Measurements from ENCODE around the gene DPP10. TPM values are rescaled to one million over a fixed set of nuclear protein-coding genes. Genes with fewer than 3 reads are reported as not detected.

Gene DPP10
- total RNA-seq, 2 donors from 2014 or later, result 3.1 to 11.2 TPM

- H3K4me3 ChIP-seq, result no peak overlapping the region
- no peaks in the 10 kb centered on the region for H3K9me3 ChIP-seq
- DNase-seq (no peak), ATAC-seq (no peak)
- intact Hi-C loops (cut with DNase I), result no loop called here
- TF ChIP-seq CTCF (IDR thresholded peaks at IDR 0.05) (no peak), POLR2A (IDR thresholded peaks at IDR 0.05) (no peak)
- no peak overlapping the region for H3K27ac ChIP-seq
- no peaks in the 10 kb centered on the region for H3K36me3 ChIP-seq (replicated peaks in 1 of 2; ENCODE audit: insufficient read depth in 1 of 2, low read depth in 2 of 2)
- no peaks in the 10 kb centered on the region for H3K4me1 ChIP-seq
- WGBS, 2 donors, result 36 to 40% methylated on average over 2 of the region's 2 CpGs
- no peaks in the 10 kb centered on the region for H3K27me3 ChIP-seq
Measured at GRCh38 chr2:115552726-115553125, 1110.3 kb downstream of the DPP10 start.

GRCh38 chr2:115554153-115554552 lies 1111.7 kb downstream of the DPP10 start:
- H3K27ac ChIP-seq, result no peak overlapping the region
- no peaks in the 10 kb centered on the region for H3K27me3 ChIP-seq
- ATAC-seq (no peak), DNase-seq (no peak)
- H3K4me1 ChIP-seq, result no peaks in the 10 kb centered on the region
- intact Hi-C loops (cut with DNase I), result no loop called here
- H3K9me3 ChIP-seq, result no peaks in the 10 kb centered on the region
- no peak for TF ChIP-seq POLR2A (IDR thresholded peaks at IDR 0.05)
- no peak for TF ChIP-seq CTCF (IDR thresholded peaks at IDR 0.05)
- no peak overlapping the region for H3K4me3 ChIP-seq
- H3K36me3 ChIP-seq (replicated peaks in 1 of 2; ENCODE audit: insufficient read depth in 1 of 2, low read depth in 2 of 2), result no peaks in the 10 kb centered on the region

GRCh38 chr2:115558725-115559124 lies 1116.3 kb downstream of the DPP10 start:
- no peaks in the 10 kb centered on the region for H3K4me1 ChIP-seq
- H3K9me3 ChIP-seq, result no peaks in the 10 kb centered on the region
- no peaks in the 10 kb centered on the region for H3K27me3 ChIP-seq
- no peak for TF ChIP-seq CTCF (IDR thresholded peaks at IDR 0.05)
- no peak for DNase-seq
- H3K36me3 ChIP-seq (replicated peaks in 1 of 2; ENCODE audit: insufficient read depth in 1 of 2, low read depth in 2 of 2), result no peaks in the 10 kb centered on the region
- 32 to 57% methylated on average over 1 of the region's 1 CpG for WGBS, 2 donors
- intact Hi-C loops (cut with DNase I), result no loop called here
- ATAC-seq, result no peak
- no peak overlapping the region for H3K4me3 ChIP-seq
- H3K27ac ChIP-seq, result no peak overlapping the region

GRCh38 chr2:115560666-115561065 lies 1118.2 kb downstream of the DPP10 start:
- H3K4me3 ChIP-seq, result no peak overlapping the region
- no peaks in the 10 kb centered on the region for H3K36me3 ChIP-seq (replicated peaks in 1 of 2; ENCODE audit: insufficient read depth in 1 of 2, low read depth in 2 of 2)
- no peaks in the 10 kb centered on the region for H3K27me3 ChIP-seq
- no peak for DNase-seq
- H3K9me3 ChIP-seq, result no peaks in the 10 kb centered on the region
- intact Hi-C loops (cut with DNase I), result no loop called here
- H3K4me1 ChIP-seq, result no peaks in the 10 kb centered on the region
- TF ChIP-seq POLR2A (IDR thresholded peaks at IDR 0.05) (no peak), CTCF (IDR thresholded peaks at IDR 0.05) (no peak)
- no peak overlapping the region for H3K27ac ChIP-seq
- no peak for ATAC-seq
- 83 to 95% methylated on average over 4 of the region's 4 CpGs for WGBS, 2 donors

GRCh38 chr2:115568643-115569042 lies 1126.2 kb downstream of the DPP10 start:
- Histone ChIP-seq H3K36me3 (replicated peaks in 1 of 2; ENCODE audit: insufficient read depth in 1 of 2, low read depth in 2 of 2) (no peaks in the 10 kb centered on the region), H3K27me3 (no peaks in the 10 kb centered on the region), H3K4me3 (no peak overlapping the region), H3K4me1 (no peaks in the 10 kb centered on the region), H3K9me3 (no peaks in the 10 kb centered on the region), H3K27ac (no peak overlapping the region)
- intact Hi-C loops (cut with DNase I), result no loop called here
- TF ChIP-seq CTCF (IDR thresholded peaks at IDR 0.05) (no peak), POLR2A (IDR thresholded peaks at IDR 0.05) (no peak)
- 82% methylated on average over 1 of the region's 1 CpG for WGBS, 2 donors
- DNase-seq, result no peak
- ATAC-seq, result no peak

All from body of pancreas (tissue), 4 donors.